T-cell (primary cell): ENCODE measurements around the gene GRIP1. TPM values are rescaled to one million over a fixed set of nuclear protein-coding genes. Genes with fewer than 3 reads are reported as not detected.
A peak's percentile ranks its signal among the peaks of the same experiment; 100 is the strongest.

Source experiments
- ATAC-seq, 4 experiments: fragments of 200-7000 bp in 3 of 4; fragments of 150-1000 bp in 1 of 4; cut with Tn5 transposase; replicated peaks in 1 of 4; 1 replicate in 3 of 4; 2 replicates in 1 of 4; pipeline ENCODE4 v1.10.0; 2021; ENCODE audit warnings: moderate library complexity in 3 of 4, mild to moderate bottlenecking in 2 of 4, moderate number of reproducible peaks in 1 of 4
- CTCF ChIA-PET, 2 donors: fragments of 300-600 bp; sonication (Branson Sonifier 250); formaldehyde crosslinking; loops; one replicate each; lab custom pipeline; 2022; ENCODE audit warnings: antibody characterized with exemption in 2 of 2; lab: Charles Lee
- POLR2A ChIA-PET, 2 donors: fragments of 300-600 bp; sonication (Branson Sonifier 250); formaldehyde crosslinking; loops; one replicate each; lab custom pipeline; 2022; ENCODE audit warnings: antibody characterized with exemption in 2 of 2; lab: Charles Lee
- DNase-seq, 35 experiments: peaks; one replicate each; pipeline versions ENCODE4 v3.0.0 to v3.0.0-alpha.2; 2013 to 2023
- H3K27ac ChIP-seq: one replicate; pipeline ENCODE4 v1.5.1; 2013; ENCODE audit warnings: low read length
- H3K27me3 ChIP-seq, 2 experiments: replicated peaks in 1 of 2; 1 replicate in 1 of 2; 2 replicates in 1 of 2; pipeline versions ENCODE4 v1.6.1 to v1.7.0; 2013; ENCODE audit warnings: low read length in 1 of 2, mixed read lengths in 1 of 2; ENCODE audit not compliant: control insufficient read depth in 2 of 2, insufficient read depth in 2 of 2; ENCODE audit errors: extremely low read depth in 1 of 2
- H3K36me3 ChIP-seq, 2 donors: 1 replicate in 1 of 2; 2 replicates in 1 of 2; pipeline versions ENCODE4 v1.6.1 to v1.7.0; 2013; ENCODE audit warnings: low read length in 1 of 2; ENCODE audit not compliant: control insufficient read depth in 2 of 2, insufficient read depth in 1 of 2; ENCODE audit errors: extremely low read depth in 1 of 2
- H3K4me1 ChIP-seq, 2 experiments: 1 replicate in 1 of 2; 2 replicates in 1 of 2; pipeline versions ENCODE4 v1.6.1 to v1.7.0; 2013; ENCODE audit warnings: low read length in 2 of 2, mixed read lengths in 1 of 2; ENCODE audit not compliant: insufficient read depth in 2 of 2, control insufficient read depth in 1 of 2; ENCODE audit errors: extremely low read depth in 1 of 2
- H3K4me3 ChIP-seq, 2 donors: 1 replicate in 1 of 2; 2 replicates in 1 of 2; pipeline versions ENCODE4 v1.5.1 to v1.7.0; 2013; ENCODE audit warnings: mild to moderate bottlenecking in 2 of 2, low read length in 1 of 2, moderate library complexity in 1 of 2; ENCODE audit not compliant: control insufficient read depth in 1 of 2; ENCODE audit errors: extremely low read depth in 1 of 2
- H3K9me3 ChIP-seq: 2 replicates; pipeline ENCODE4 v1.7.0; 2013
- H3K27ac Mint-ChIP-seq, 2 donors: one replicate each; pipeline ENCODE4 v1.8.0; 2020 to 2021; ENCODE audit warnings: mild to moderate bottlenecking in 2 of 2, mixed read lengths in 2 of 2
- H3K27me3 Mint-ChIP-seq, 2 donors: one replicate each; pipeline ENCODE4 v1.8.0; 2021 to 2022; ENCODE audit warnings: mixed read lengths in 2 of 2
- H3K36me3 Mint-ChIP-seq: one replicate; pipeline ENCODE4 v1.8.0; 2021; ENCODE audit warnings: mixed read lengths
- H3K4me1 Mint-ChIP-seq, 3 donors: one replicate each; pipeline ENCODE4 v1.8.0; 2020 to 2022; ENCODE audit warnings: mixed read lengths in 3 of 3, mild to moderate bottlenecking in 1 of 3
- H3K4me3 Mint-ChIP-seq, 3 donors: one replicate each; pipeline ENCODE4 v1.8.0; 2020 to 2022; ENCODE audit warnings: mild to moderate bottlenecking in 3 of 3, mixed read lengths in 3 of 3, moderate library complexity in 3 of 3
- H3K9me3 Mint-ChIP-seq, 3 donors: one replicate each; pipeline ENCODE4 v1.8.0; 2020 to 2022; ENCODE audit warnings: mixed read lengths in 3 of 3
- WGBS: methylation state at CpG from one replicate; pipeline ENCODE4 v1.1.5; 2013; ENCODE audit warnings: missing lambda C conversion rate; ENCODE audit not compliant: insufficient coverage; 5-methylcytosine and 5-hydroxymethylcytosine counted together
- total RNA-seq, 35 experiments: library from RNA in 6 of 35; stranded (reverse) in 6 of 35; fragments of 120-200 nt in 1 of 35; gene quantifications; one replicate each; pipeline versions ENCODE4 v1.2.1 to v1.2.4 and lab custom pipeline; 2013 to 2026

GRIP1 gene
- total RNA-seq, 5 donors from 2014 or later (not counting 1 experiment from before 2014, with no cell fraction given), result 3.0 to 7.3 (median 3.6) TPM

DNA sequence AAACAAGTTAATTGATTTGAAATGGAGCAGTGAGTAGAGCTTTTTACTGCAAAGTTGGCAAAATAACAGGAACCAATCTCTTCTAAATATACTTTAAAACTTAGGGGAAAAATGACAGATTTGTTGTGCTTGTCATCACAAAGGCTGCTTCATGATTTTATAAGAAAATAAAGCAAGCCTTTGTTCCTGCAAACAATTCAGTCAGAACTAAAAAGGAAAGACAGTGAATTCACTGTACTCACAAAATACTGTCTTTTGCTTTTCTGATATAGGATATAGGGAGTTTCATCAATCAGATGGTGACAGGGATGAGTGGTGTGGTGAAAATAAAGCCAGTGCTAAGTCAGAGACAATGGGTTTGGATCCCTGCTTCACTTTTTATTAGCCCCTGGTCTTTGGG, 250.6 kb downstream of the GRIP1 start:
- ChIA-PET POLR2A (no interaction called here), CTCF (no interaction called here)
- Mint-ChIP-seq H3K4me3 (no peak overlapping the region), H3K9me3 (peaks cover 7 to 16% (median 8%) of the 10 kb centered on the region in 3 donors), H3K4me1 (no peaks in the 10 kb centered on the region), H3K27ac (no peak overlapping the region), H3K36me3 (peaks cover 7% of the 10 kb centered on the region), H3K27me3 (peaks cover 0 to 11% of the 10 kb centered on the region in 2 donors)
- Histone ChIP-seq H3K36me3 (no peaks in the 10 kb centered on the region), H3K27me3 (no peaks in the 10 kb centered on the region), H3K4me1 (no peaks in the 10 kb centered on the region), H3K27ac (no peak overlapping the region), H3K9me3 (no peaks in the 10 kb centered on the region), H3K4me3 (no peak overlapping the region)
- DNase-seq (no peak), ATAC-seq (no peak)

- H3K27ac ChIP-seq, result no peak overlapping the region
- peaks cover 0 to 7% of the 10 kb centered on the region in 2 donors for H3K27me3 Mint-ChIP-seq
- DNase-seq, result no peak
- ChIA-PET CTCF (no interaction called here), POLR2A (no interaction called here)
- H3K4me1 Mint-ChIP-seq, result no peaks in the 10 kb centered on the region
- no peak overlapping the region for H3K27ac Mint-ChIP-seq
- H3K4me3 ChIP-seq, result no peak overlapping the region
- no peak for ATAC-seq
- no peaks in the 10 kb centered on the region for H3K4me1 ChIP-seq
- peaks cover 7% of the 10 kb centered on the region for H3K36me3 Mint-ChIP-seq
- H3K9me3 ChIP-seq, result no peaks in the 10 kb centered on the region
- no peak overlapping the region for H3K4me3 Mint-ChIP-seq
- no peaks in the 10 kb centered on the region for H3K27me3 ChIP-seq
- H3K36me3 ChIP-seq, result no peaks in the 10 kb centered on the region
- peaks cover 7 to 16% (median 8%) of the 10 kb centered on the region in 3 donors for H3K9me3 Mint-ChIP-seq
- no CpG with 5 or more reads among the region's 2 CpGs for WGBS
Measured at GRCh38 chr12:66426696-66427095, 252.2 kb downstream of the GRIP1 start.

- H3K9me3 Mint-ChIP-seq, result peaks cover 7 to 16% (median 8%) of the 10 kb centered on the region in 3 donors
- Histone ChIP-seq H3K27ac (no peak overlapping the region), H3K27me3 (no peaks in the 10 kb centered on the region), H3K4me3 (no peak overlapping the region), H3K4me1 (no peaks in the 10 kb centered on the region), H3K36me3 (no peaks in the 10 kb centered on the region), H3K9me3 (no peaks in the 10 kb centered on the region)
- DNase-seq (no peak), ATAC-seq (no peak)
- peaks cover 11% of the 10 kb centered on the region for H3K36me3 Mint-ChIP-seq
- no peak overlapping the region for H3K4me3 Mint-ChIP-seq
- H3K27ac Mint-ChIP-seq, result no peak overlapping the region
- ChIA-PET CTCF (no interaction called here), POLR2A (no interaction called here)
- no CpG with 5 or more reads among the region's 2 CpGs for WGBS
- H3K27me3 Mint-ChIP-seq, result peaks cover 2 to 7% of the 10 kb centered on the region in 2 donors
- H3K4me1 Mint-ChIP-seq, result no peaks in the 10 kb centered on the region
Measured at GRCh38 chr12:66423266-66423665, 255.6 kb downstream of the GRIP1 start.

- ATAC-seq (no peak), DNase-seq (no peak)
- ChIA-PET POLR2A (no interaction called here), CTCF (no interaction called here)
- peaks cover 6% of the 10 kb centered on the region in 2 donors for H3K27me3 Mint-ChIP-seq
- H3K36me3 Mint-ChIP-seq, result peaks cover 8% of the 10 kb centered on the region
- Histone ChIP-seq H3K27me3 (no peaks in the 10 kb centered on the region), H3K27ac (no peak overlapping the region), H3K9me3 (no peaks in the 10 kb centered on the region), H3K36me3 (no peaks in the 10 kb centered on the region), H3K4me3 (no peak overlapping the region), H3K4me1 (no peaks in the 10 kb centered on the region)
- no CpG with 5 or more reads among the region's 1 CpG for WGBS
- no peak overlapping the region for H3K4me3 Mint-ChIP-seq
- H3K27ac Mint-ChIP-seq, result no peak overlapping the region
- H3K4me1 Mint-ChIP-seq, result no peaks in the 10 kb centered on the region
- no peaks in the 10 kb centered on the region for H3K9me3 Mint-ChIP-seq
Measured at GRCh38 chr12:66418908-66419307, 260.0 kb downstream of the GRIP1 start.

DNA sequence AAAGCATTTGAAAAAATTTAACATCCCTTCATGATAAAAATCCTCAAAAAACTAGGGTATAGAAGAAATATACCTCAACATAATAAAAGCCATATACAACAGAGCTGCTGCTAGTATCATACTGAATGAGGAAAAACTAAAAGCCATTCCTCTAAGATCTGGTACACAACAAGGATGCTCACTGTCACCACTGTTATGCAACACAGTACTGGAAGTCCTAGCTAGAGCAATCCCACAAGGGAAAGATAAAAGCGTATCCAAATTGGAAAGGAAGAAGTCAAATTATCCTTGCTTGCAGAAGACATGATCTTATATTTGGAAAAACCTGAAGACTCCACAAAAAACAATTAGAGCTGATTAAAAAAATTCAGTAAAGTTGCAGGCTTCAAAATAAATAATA, 261.7 kb downstream of the GRIP1 start:
- no peak overlapping the region for H3K27ac Mint-ChIP-seq
- no peak overlapping the region for H3K4me3 Mint-ChIP-seq
- Histone ChIP-seq H3K4me1 (no peaks in the 10 kb centered on the region), H3K4me3 (no peak overlapping the region), H3K36me3 (no peaks in the 10 kb centered on the region), H3K27ac (no peak overlapping the region), H3K27me3 (no peaks in the 10 kb centered on the region), H3K9me3 (no peaks in the 10 kb centered on the region)
- ATAC-seq, result no peak
- DNase-seq, result no peak
- no CpG with 5 or more reads among the region's 1 CpG for WGBS
- POLR2A ChIA-PET, result interaction anchor here in 1 of 2 donors (0.6 kb wide), 1 partner anchor 33 kb away, joined by 4 read pairs; no protein-coding TSS in a partner anchor
- H3K9me3 Mint-ChIP-seq, result peaks cover 0 to 9% (median 0%) of the 10 kb centered on the region in 3 donors
- CTCF ChIA-PET, result interaction anchor here in 1 of 2 donors (1.1 kb wide), 1 partner anchor 138 kb away, joined by 3 read pairs; no protein-coding TSS in a partner anchor
- no peaks in the 10 kb centered on the region for H3K4me1 Mint-ChIP-seq
- H3K27me3 Mint-ChIP-seq, result peaks cover 14 to 18% of the 10 kb centered on the region in 2 donors
- H3K36me3 Mint-ChIP-seq, result peaks cover 11% of the 10 kb centered on the region

GRCh38 chr12:66409195-66409871, 269.5 kb downstream of the GRIP1 start:
- H3K4me3 Mint-ChIP-seq, result no peak overlapping the region
- no peak overlapping the region for H3K4me3 ChIP-seq
- H3K27ac Mint-ChIP-seq, result no peak overlapping the region
- no peaks in the 10 kb centered on the region for H3K9me3 ChIP-seq
- peaks cover 12 to 22% of the 10 kb centered on the region in 2 donors for H3K27me3 Mint-ChIP-seq
- H3K36me3 ChIP-seq, result peaks cover 0 to 5% of the 10 kb centered on the region in 2 donors
- ChIA-PET POLR2A (interaction anchor here (0.6 kb wide), 2 partner anchors 11 to 282 kb away, joined by 3 read pairs; no protein-coding TSS in a partner anchor), CTCF (interaction anchor here (0.5 to 3.6 kb wide), 9 partner anchors 135 to 1613 kb away, joined by 3 to 21 read pairs (median 4); no protein-coding TSS in a partner anchor)
- peaks cover 0 to 3% of the 10 kb centered on the region in 2 experiments for H3K4me1 ChIP-seq
- peaks cover 0 to 9% (median 0%) of the 10 kb centered on the region in 3 donors for H3K9me3 Mint-ChIP-seq
- H3K36me3 Mint-ChIP-seq, result peaks cover 3% of the 10 kb centered on the region
- H3K27ac ChIP-seq, result no peak overlapping the region
- no peaks in the 10 kb centered on the region for H3K4me1 Mint-ChIP-seq
- WGBS, result no CpG with 5 or more reads among the region's 4 CpGs
- ATAC-seq (peak in 1 of 4 experiments; percentile 61), DNase-seq (peak in 31 of 35 experiments; percentile 2 to 69 (median 24))
- H3K27me3 ChIP-seq, result peaks cover 0 to 7% of the 10 kb centered on the region in 2 experiments
